GM18951 (cell line): ENCODE data around the gene ITSN1.

Source experiments
- POLR2A ChIP-seq: IDR thresholded peaks from 4 replicates; pipeline ENCODE4 v1.6.1; 2011; ENCODE audit warnings: mild to moderate bottlenecking; ENCODE audit not compliant: insufficient read length, insufficient read depth; ENCODE audit errors: extremely low read depth
- in situ Hi-C: fragments of 300-500 bp; cut with MboI; formaldehyde crosslinking; loops from one replicate; pipeline ENCODE4 v1.12.0; 2022; ENCODE audit warnings: low sequenced_read_pairs, mixed read lengths, inconsistent platforms; ENCODE audit not compliant: unreplicated experiment

Gene ITSN1

DNA sequence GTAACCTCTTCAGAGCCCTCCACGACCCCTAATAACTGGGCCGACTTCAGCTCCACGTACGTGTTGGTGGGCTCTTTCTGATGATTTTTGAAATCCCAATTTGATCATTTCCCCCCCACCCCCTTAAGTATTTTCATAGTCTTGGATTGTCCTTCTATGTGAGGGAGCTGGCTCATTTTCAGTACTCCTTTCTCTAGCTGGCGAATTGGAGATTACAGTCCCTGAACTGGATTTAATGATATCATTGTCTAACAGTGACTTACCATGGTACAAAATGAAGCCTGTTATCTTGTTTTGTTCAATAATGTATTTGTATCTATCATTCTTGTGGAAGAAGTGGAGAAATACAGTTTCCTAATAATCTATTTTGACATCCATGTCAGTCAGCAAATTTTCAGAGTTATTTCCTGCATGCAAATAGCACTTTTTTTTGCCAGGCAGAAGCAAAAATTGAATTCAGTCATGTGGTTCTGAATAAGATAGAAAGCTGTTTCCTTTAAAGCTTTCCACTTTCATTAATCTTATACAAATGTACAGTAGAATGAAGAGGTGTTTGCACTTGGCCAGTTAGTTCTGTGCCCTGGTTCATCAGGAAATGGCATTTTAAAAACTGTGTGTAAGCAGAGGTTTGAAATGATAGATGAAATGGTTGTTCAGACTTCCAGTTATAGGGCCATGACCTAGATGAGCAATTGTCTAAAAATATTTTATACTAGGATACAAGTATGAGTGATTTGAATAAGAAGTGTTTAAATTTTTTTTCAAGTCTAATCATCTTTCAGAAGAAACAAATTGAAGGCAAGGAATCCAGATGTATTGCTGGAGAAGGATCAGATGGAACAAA is 169.1 kb downstream of the ITSN1 start:
- in situ Hi-C loops: no loop called here

GRCh38 chr21:33813832-33814365 is 171.6 kb downstream of the ITSN1 start:
- in situ Hi-C loops: no loop called here
- no peak for TF ChIP-seq POLR2A

More for the DNA sequence above, 169.1 kb downstream of the ITSN1 start:
- no peak for TF ChIP-seq POLR2A

DNA sequence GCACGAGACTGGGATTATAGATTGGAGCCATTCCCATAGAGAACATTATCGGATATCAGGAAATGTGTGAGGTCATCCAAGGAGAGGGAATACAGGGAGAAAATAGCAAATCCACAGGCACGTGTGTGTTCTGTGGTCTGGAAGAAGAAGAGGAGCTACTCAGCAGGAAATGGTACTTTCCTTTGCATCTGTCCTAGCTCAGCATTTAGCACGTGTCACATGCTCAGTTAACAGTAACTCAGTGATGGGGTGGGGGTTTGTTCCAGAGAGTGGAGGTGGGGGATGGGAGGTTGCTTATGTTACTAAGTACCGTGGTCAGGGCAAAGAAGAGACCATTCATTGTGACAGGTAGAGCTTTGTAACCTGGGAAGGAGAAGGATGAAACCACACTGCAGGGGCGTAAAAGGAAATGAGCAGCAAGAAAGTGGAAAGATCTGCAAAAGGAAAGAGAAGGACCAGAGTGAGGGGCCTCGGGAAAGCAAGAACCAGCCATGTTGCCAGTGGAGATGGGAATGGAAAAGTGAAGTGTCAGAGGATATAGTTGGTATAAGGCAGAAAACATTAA is 172.9 kb downstream of the ITSN1 start:
- in situ Hi-C loops: no loop called here
- no peak for TF ChIP-seq POLR2A

- in situ Hi-C loops: no loop called here
- no peak for TF ChIP-seq POLR2A
Observed at GRCh38 chr21:33816174-33816573, 173.9 kb downstream of the ITSN1 start.

DNA sequence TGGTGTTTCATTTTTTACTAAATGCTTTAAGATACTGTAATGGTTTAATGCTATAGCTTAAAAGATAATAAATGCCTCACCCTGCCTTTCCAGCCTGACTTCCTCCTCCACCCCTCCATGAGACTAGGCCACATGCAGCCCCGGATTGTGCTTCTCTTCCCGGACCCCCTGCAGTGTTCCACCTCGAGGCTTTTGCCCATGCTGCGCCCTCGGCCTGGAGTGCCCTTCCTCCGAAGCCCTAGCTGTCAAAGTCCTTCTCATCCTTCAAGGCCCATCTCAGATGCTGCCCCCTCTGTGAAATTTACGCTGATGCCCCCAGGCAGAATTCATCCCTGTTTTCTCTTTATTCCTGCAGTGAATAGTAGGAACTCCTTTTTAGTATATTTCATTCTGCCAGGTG is 174.8 kb downstream of the ITSN1 start:
- no peak for TF ChIP-seq POLR2A
- in situ Hi-C loops: no loop called here

- in situ Hi-C loops: no loop called here
Observed at GRCh38 chr21:33817663-33818451, 175.6 kb downstream of the ITSN1 start.

DNA sequence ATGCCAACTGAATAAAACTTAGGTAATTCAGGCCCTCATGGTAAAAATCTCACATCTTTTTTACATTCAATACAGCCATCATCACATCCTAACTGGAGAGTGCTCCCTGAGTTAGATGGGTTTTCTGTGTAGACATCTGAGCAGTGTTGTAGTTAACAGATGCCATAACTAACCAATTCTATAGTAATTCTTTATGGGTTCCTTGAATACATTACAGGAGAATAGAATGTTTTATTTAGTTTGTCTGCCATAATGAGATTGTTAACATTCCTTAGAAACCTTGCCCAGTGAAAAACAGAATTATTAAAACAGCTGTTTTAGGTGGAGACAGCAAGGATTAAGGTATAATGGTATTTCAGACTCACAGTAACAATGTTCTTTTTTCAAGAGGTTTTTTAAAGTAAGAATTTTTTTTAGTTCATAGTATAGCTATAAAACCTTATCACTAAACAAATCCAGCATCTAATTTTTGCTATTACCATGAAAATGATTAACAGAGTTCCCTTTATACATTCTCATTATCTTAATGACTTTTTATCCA is 178.0 kb downstream of the ITSN1 start:
- no peak for TF ChIP-seq POLR2A
- in situ Hi-C loops: no loop called here

More at GRCh38 chr21:33817663-33818451, 175.6 kb downstream of the ITSN1 start:
- TF ChIP-seq POLR2A: no peak

GRCh38 chr21:33820798-33821197 is 178.5 kb downstream of the ITSN1 start:
- TF ChIP-seq POLR2A: no peak
- in situ Hi-C loops: no loop called here

GRCh38 chr21:33821503-33822322 is 179.4 kb downstream of the ITSN1 start:
- TF ChIP-seq POLR2A: no peak
- in situ Hi-C loops: no loop called here

DNA sequence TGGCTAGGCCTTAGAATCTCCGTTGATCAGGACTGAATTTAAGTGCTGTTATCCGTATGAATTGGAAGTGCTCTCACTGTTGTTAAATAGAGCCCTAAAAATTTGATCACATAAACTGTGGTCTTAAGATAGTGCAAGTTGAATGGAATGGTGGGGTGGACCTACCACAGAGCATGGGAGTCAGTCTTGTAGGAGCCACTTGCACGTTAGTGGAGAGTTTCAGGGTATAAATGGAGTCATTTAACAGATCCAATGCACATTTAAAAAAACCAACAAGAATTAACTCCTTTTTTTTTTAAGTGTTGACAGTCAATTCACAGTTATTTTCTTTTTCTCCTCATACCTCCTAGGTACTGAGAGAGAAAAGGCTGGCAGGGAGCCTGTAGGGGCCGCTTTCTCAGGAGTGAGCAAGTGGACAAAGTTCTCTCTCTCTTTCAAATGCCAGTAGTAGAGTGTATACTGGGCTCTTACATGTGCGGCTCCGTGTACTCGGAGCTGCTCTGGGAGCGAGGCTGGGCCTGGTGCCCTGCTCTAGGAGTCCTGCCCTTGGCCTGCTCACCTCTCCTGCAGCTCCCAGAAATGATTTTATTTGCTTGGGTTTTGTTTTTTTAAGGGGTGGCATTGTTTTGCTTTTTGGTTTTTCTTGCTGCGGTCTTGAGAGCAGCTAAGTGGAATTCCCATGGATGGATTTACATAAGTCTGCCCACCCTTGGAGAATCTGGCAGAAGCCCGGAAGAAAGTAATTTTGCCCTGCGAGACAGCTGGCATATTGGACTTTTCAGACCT is 182.0 kb downstream of the ITSN1 start:
- no peak for TF ChIP-seq POLR2A
- in situ Hi-C loops: no loop called here

DNA sequence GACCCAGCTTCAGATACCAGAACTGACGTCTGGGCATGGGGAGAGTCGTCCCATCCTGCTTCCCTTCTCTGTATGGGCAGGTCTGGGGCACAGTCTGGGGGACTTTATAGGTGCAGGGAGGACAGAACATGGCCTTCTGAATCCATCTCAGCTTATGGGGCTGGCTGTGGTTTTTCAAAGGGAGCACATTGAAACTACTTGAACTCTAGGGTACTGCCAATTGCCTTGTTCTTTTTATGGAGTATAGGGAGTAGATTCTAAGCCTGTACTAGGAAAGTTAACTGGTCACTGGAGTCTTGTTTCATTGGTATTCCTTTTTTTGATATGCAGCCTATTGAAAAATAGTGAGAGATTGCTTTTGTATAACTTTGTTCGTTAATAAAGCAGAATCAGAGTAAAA is 183.1 kb downstream of the ITSN1 start:
- no peak for TF ChIP-seq POLR2A
- in situ Hi-C loops: no loop called here

GRCh38 chr21:33825915-33826314 is 183.6 kb downstream of the ITSN1 start:
- no peak for TF ChIP-seq POLR2A
- in situ Hi-C loops: no loop called here

DNA sequence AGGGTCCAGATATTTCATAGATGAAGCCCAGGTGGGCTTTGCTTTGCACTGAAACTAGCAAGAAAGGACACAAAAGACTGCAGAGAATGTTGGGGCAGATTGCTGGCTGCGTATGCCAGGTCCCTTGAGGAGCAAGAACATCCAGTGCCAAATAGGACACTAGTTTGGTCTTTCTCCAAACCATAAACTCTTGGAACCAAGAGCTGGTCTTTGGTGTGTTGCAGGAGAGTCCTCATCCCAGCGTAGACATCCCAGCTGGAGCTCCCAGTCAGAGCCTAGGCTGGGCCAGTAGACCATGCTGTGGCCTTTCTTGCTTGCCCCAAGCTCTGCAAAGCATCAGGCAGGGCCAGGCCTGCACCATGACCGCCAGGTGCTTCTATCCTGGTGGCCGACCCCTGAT is 185.8 kb downstream of the ITSN1 start:
- in situ Hi-C loops: no loop called here
- TF ChIP-seq POLR2A: no peak
